Posterior cingulate gyrus (tissue), 11 donors: ENCODE results near the gene DYNLT2.
A peak's percentile ranks its signal among the peaks of the same experiment; 100 is the strongest.
"Not testable (repeated sequence)": the region's sequence is repeated elsewhere in the genome, so short reads cannot be mapped to it uniquely, and the experiment has no call there.

Source experiments
- DNase-seq, 10 donors: peaks; one replicate each; pipeline versions ENCODE4 v3.0.0 to v3.0.0-alpha.2; 2020 to 2021; ENCODE audit warnings: mixed read lengths in 3 of 10
- intact Hi-C: fragments of 100-400 bp; cut with DNase I; formaldehyde crosslinking; loops from one replicate; pipeline ENCODE4 v1.15.1; 2023

Gene DYNLT2

DNA sequence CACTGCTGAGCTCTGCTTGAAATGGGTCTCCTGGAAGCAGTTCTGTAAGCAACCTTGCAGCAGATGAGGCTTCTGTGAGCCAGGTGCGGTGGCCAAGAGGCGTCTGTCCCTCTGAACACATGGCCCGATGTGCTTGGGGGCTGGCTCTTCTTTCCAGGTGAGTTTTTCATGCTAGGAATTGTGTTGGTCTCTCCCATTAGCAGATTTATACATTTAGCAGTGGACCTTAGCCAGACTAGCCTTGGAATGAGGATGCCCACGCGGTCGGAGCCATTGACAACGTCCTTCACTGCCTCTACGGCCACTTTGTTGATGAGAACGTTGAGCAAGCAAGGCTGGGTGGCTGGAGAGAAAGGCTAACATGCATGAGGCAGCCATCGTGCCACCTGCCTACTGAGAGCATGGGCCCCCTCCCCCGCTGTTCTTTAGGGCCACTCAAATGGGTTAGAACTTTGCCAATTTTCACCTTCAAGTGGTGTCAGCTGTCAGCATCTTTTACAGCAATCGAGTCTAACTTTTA is 33.5 kb upstream of the DYNLT2 start:
- intact Hi-C loops: no loop called here
- no peak for DNase-seq

- intact Hi-C loops: no loop called here
- peak in 1 of 10 donors; percentile 47 for DNase-seq
These were observed 32.8 kb upstream of the DYNLT2 start for GRCh38 chr6:169783971-169784820.

DNA sequence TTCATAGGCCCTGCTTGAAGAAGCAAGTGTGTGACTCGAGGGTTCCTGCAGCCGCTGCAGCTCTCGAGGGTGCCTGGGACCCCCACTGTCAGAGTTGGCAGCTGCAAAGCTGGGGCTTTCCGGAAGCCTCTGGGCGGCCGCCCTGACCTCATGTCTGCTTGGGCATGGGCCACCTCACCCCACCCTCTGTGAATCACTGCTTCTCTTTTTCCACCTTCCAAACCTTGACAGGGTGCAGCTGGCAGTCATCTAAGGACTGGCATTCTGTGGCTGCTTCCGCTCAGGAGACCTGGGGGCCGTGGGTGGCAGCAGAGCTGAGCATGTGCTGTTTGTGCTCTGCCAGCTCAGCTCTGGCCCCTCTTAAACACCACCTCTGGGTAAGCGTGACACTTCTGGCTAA is 32.0 kb upstream of the DYNLT2 start:
- intact Hi-C loops: no loop called here
- peak in 1 of 10 donors; percentile 73 for DNase-seq

- intact Hi-C loops: no loop called here
These were observed 31.6 kb upstream of the DYNLT2 start for GRCh38 chr6:169782966-169783365.

GRCh38 chr6:169780571-169781091 is 29.3 kb upstream of the DYNLT2 start:
- DNase-seq: no peak
- intact Hi-C loops: no loop called here

More at GRCh38 chr6:169782966-169783365, 31.6 kb upstream of the DYNLT2 start:
- peak in 1 of 10 donors; percentile 50 for DNase-seq

GRCh38 chr6:169779896-169780295 is 28.5 kb upstream of the DYNLT2 start:
- DNase-seq: no peak
- intact Hi-C loops: no loop called here

DNA sequence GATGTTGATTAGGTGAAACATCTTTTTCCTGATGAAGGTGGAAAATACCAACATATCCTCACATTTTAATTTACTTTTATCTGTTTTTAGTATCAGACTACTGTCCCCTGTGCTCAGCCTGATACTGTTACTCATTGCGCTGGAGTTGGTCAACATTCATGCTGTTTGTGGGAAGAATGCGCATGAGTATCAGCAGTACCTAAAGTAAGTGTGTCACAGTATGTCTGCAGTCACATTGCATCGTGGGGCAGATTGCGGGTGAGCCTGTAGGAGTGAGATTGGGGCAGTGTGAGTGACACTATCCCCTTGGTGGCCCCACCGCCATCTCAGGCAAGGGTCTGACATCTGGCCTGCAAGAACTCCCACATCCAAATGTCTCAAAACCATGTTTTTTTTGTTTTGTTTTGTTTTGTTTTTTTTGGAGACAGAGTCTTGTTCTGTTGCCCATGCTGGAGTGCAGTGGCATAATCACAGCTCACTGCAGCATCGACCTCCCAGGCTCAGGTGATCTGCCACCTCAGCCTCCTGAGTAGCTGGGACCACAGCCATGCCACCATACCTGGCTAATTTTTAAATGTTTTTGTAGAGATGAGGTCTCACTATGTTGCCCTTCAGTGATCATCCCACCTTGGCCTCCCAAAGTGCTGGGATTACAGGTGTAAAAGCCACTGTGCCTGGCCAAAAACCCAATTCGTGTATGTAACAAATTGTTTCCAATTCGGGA is 27.9 kb upstream of the DYNLT2 start:
- intact Hi-C loops: no loop called here
- no peak for DNase-seq

DNA sequence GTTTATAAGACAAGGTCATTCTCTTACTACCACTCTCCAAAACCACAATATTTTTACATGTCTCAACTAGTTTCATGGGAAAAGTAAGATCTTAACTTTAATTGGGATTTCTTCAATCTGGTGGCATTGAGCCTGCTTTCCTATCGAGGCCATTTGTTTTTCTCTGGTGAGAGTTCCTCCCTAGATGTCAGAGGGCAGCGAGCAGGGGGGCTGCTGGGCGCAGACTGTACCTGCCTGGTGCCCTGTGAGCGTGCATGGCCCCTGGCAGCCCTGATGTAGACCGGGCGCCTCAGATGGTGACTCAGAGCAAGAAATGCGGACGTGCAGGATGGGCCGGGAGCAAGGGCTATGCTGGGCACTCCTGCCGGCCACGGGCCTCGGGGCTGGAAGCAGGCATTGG is 27.3 kb upstream of the DYNLT2 start:
- intact Hi-C loops: no loop called here
- DNase-seq: no peak

- no peak for DNase-seq
- intact Hi-C loops: no loop called here
These were observed 26.5 kb upstream of the DYNLT2 start for GRCh38 chr6:169777896-169778295.

GRCh38 chr6:169776379-169776778 is 25.0 kb upstream of the DYNLT2 start:
- intact Hi-C loops: no loop called here
- DNase-seq: no peak

DNA sequence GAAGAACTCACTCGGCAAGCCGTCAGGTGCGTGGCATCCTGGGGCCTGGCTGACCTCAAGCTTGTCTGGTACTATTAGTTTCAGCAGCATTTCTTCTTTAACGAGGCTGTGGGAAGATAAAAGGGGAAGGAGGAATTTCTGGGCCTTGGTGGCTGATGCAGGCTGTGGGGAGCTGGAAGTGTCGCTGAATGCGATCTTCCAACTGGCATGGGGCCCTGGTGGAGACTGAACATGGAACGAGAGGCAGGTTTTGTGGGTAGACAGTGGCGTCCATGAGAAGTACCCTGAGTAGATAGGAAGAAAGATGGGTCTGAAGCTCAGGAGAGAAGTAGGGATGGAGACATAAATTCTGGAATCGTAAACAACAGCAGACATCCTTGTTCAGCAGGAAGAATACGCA is 23.9 kb upstream of the DYNLT2 start:
- no peak for DNase-seq

GRCh38 chr6:169774347-169774746 is 23.0 kb upstream of the DYNLT2 start:
- no peak for DNase-seq
- intact Hi-C loops: no loop called here

More for the DNA sequence above, 23.9 kb upstream of the DYNLT2 start:
- intact Hi-C loops: no loop called here

DNA sequence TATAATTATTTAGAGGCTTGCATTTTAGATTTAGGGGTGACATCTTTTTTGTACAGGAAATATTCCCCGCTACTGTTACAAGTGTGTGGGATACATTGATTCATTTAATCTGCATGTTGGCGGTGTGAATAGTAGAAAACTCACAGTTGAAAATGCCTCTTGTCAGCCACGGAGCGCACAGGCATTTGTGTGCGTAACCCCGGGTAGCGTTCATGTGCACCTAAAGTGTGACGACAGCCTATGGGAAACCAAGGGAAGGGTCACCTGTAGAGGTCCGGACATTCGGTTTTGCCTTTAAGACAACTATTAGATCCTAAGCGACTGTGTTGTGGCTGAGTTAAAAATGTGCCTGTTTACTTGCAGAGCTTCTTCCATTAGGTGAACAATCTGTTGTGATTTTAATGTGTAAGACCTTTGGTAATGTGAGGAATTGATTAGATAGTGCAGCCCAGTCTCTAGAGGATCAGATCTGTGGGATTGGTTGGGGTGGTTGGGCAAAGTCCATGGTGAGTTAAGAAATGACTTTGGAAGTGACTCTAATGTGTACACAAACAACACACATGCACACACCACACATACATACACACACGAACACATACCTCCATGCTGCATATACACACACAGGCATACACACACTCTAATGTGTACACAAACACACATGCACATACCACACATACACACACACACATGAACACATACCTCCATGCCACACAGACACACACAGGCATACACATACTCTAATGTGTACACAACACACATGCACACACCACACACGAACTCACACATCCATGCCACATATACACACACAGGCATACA is 15.8 kb upstream of the DYNLT2 start:
- no peak for DNase-seq
- intact Hi-C loops: no loop called here

- DNase-seq: no peak
- intact Hi-C loops: no loop called here
These were observed 14.9 kb upstream of the DYNLT2 start for GRCh38 chr6:169766232-169766631.

DNA sequence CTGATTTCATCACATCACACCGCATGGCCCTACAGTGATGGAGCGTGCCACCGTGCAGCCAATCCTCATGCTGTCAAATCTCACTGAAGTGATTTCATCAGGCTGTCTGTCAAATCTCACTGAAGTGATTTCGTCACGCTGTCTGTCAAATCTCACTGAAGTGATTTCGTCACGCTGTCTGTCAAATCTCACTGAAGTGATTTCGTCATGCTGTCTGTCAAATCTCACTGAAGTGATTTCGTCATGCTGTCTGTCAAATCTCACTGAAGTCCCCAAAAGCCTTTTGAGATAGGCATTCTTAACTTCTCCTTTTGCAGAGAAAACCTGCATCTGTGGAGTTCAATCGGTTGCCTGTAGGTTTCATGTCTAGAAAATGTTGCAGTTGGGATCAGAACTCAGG is 14.4 kb upstream of the DYNLT2 start:
- intact Hi-C loops, DNase-seq: not testable (repeated sequence)

GRCh38 chr6:169763881-169764280 is 12.5 kb upstream of the DYNLT2 start:
- no peak for DNase-seq
- intact Hi-C loops: no loop called here

GRCh38 chr6:169763308-169763707 is 11.9 kb upstream of the DYNLT2 start:
- intact Hi-C loops: no loop called here
- DNase-seq: no peak

GRCh38 chr6:169755162-169755561 is 3.8 kb upstream of the DYNLT2 start:
- no peak for DNase-seq
- intact Hi-C loops: no loop called here

DNA sequence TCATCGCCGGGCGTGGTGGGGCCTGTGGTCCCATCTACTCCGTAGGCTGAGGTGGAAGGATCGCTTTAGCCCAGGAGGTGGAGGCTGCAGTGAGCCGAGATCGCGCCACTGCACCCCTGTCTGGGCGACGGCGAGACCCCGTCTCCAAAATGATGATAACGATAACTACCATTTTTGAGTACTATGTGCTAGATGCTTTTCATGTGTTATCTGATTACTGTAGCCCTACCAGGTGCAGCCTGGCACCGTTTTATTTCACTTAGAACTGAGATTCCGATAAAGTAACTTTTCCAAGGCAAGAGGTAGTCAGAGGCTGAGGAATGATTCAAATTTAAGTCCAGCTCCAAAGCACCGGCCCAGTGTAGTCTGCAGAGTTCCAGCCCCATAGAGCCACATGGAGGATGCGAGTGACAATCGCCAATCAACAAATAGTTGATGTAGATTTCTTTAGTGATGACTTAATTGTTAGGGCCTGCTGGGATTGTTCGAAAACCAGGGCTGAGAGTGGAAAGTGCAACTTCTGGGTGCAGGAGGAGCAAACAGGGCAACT is 777 bp upstream of the DYNLT2 start:
- DNase-seq: no peak
- intact Hi-C loops: no loop called here

GRCh38 chr6:169746556-169746955 is 4.8 kb downstream of the DYNLT2 start:
- DNase-seq: no peak
- intact Hi-C loops: no loop called here
